ENCODE data around the gene PTCRA. TPM values are rescaled to one million over a fixed set of nuclear protein-coding genes. Genes with fewer than 3 reads are reported as not detected.

Gene PTCRA
- total RNA-seq, 1 donor from 2014 or later = not detected

- Mint-ChIP-seq H3K9me3 (no peaks in the 10 kb centered on the region), H3K4me3 (no peak overlapping the region), H3K27ac (no peak overlapping the region), H3K4me1 (peaks cover 14% of the 10 kb centered on the region), H3K27me3 (no peaks in the 10 kb centered on the region), H3K36me3 (ENCODE audit: low read depth) (peaks cover 27% of the 10 kb centered on the region)
- DNase-seq (no peak), ATAC-seq (ENCODE audit: low read depth) (no peak)
- ChIA-PET POLR2A (no interaction called here), CTCF (no interaction called here)
- intact Hi-C loops (cut with micrococcal nuclease) = no loop called here
- TF ChIP-seq CTCF (IDR thresholded peaks at IDR 0.05) = no peak
Observed at GRCh38 chr6:42962502-42963178, 46.8 kb downstream of the PTCRA start.

- POLR2A ChIA-PET = interaction anchor here (0.6 kb wide), 1 partner anchor 48 kb away, joined by 3 read pairs; no protein-coding TSS in a partner anchor
- no peak for TF ChIP-seq CTCF (IDR thresholded peaks at IDR 0.05)
- ATAC-seq (ENCODE audit: low read depth) = no peak
- H3K27me3 Mint-ChIP-seq = no peaks in the 10 kb centered on the region
- H3K36me3 Mint-ChIP-seq (ENCODE audit: low read depth) = peaks cover 27% of the 10 kb centered on the region
- H3K9me3 Mint-ChIP-seq = no peaks in the 10 kb centered on the region
- peaks cover 14% of the 10 kb centered on the region for H3K4me1 Mint-ChIP-seq
- DNase-seq = no peak
- CTCF ChIA-PET = interaction anchor here (1.2 kb wide), 1 partner anchor 180 kb away, joined by 3 read pairs; no protein-coding TSS in a partner anchor
- H3K4me3 Mint-ChIP-seq = no peak overlapping the region
- intact Hi-C loops (cut with micrococcal nuclease) = no loop called here
- no peak overlapping the region for H3K27ac Mint-ChIP-seq
Observed at GRCh38 chr6:42963179-42963854, 47.5 kb downstream of the PTCRA start.

GRCh38 chr6:42963855-42964605 is 48.2 kb downstream of the PTCRA start:
- H3K36me3 Mint-ChIP-seq (ENCODE audit: low read depth) = peaks cover 27% of the 10 kb centered on the region
- H3K27ac Mint-ChIP-seq = no peak overlapping the region
- H3K9me3 Mint-ChIP-seq = no peaks in the 10 kb centered on the region
- peaks cover 14% of the 10 kb centered on the region for H3K4me1 Mint-ChIP-seq
- DNase-seq (no peak), ATAC-seq (ENCODE audit: low read depth) (no peak)
- H3K27me3 Mint-ChIP-seq = no peaks in the 10 kb centered on the region
- H3K4me3 Mint-ChIP-seq = no peak overlapping the region
- POLR2A ChIA-PET = interaction anchor here (0.6 to 1.6 kb wide), 3 partner anchors 49 to 302 kb away, joined by 3 to 4 read pairs (median 3); partner anchors contain the start of genes KLHDC3 and MEA1
- intact Hi-C loops (cut with micrococcal nuclease) = no loop called here
- TF ChIP-seq CTCF (IDR thresholded peaks at IDR 0.05) = no peak
- CTCF ChIA-PET = interaction anchor here (1.2 kb wide), 1 partner anchor 180 kb away, joined by 3 read pairs; no protein-coding TSS in a partner anchor

DNA sequence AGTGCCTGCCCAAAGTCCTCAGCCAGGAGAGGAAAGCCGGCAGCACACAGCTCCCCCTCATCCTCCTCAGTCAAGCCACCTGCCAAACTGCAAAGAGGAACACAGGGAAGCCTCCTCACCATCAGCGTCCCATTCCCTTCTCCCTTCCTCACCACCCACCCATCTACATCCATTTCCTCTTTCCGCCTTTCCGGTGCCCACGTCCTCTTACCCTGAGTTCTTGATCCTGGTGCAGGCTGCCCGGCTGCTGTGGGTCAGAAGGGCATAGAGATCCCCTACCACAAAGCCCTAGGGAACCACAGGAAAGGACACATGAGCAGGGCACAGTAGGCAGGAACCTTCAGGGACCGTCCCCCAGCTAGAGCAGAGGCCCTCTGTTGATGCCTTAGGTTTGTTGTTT is 50.7 kb downstream of the PTCRA start:
- Mint-ChIP-seq H3K9me3 (no peaks in the 10 kb centered on the region), H3K27ac (no peak overlapping the region), H3K27me3 (no peaks in the 10 kb centered on the region), H3K4me1 (peaks cover 1% of the 10 kb centered on the region), H3K4me3 (no peak overlapping the region), H3K36me3 (ENCODE audit: low read depth) (peaks cover 28% of the 10 kb centered on the region)
- no peak for DNase-seq
- POLR2A ChIA-PET = interaction anchor here (0.5 kb wide), 1 partner anchor 36 kb away, joined by 3 read pairs; no protein-coding TSS in a partner anchor
- ATAC-seq (ENCODE audit: low read depth) = no peak
- CTCF ChIA-PET = no interaction called here
- intact Hi-C loops (cut with micrococcal nuclease) = no loop called here
- no peak for TF ChIP-seq CTCF (IDR thresholded peaks at IDR 0.05)

DNA sequence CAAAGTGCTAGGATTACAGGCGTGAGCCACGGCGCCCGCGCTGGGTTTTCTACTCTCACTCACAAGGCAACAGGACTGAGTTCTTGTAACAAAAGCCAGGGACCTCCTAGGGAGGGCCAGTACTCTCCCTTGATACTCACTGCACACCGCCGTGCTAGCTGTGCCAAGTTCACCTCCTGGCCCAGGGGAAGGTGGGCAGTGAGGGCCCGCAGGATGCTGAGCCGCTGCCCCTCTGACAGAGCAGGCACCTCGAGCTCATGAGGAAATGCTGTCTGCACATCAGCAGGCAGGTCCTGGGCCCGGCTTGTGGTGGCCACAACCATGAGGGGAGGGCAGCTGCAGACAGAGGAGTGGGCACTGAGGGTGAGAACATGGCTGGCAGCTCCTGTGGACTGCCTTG is 51.4 kb downstream of the PTCRA start:
- Mint-ChIP-seq H3K36me3 (ENCODE audit: low read depth) (peaks cover 31% of the 10 kb centered on the region), H3K27ac (no peak overlapping the region), H3K27me3 (no peaks in the 10 kb centered on the region), H3K4me3 (no peak overlapping the region), H3K9me3 (no peaks in the 10 kb centered on the region), H3K4me1 (peaks cover 2% of the 10 kb centered on the region)
- POLR2A ChIA-PET = no interaction called here
- intact Hi-C loops (cut with micrococcal nuclease) = no loop called here
- DNase-seq (no peak), ATAC-seq (ENCODE audit: low read depth) (no peak)
- CTCF ChIA-PET = no interaction called here
- no peak for TF ChIP-seq CTCF (IDR thresholded peaks at IDR 0.05)

Data from activated B cell treated with CpG ODN at 0.5 μM for 24 hours (primary cell).